Hepatocyte (in vitro differentiated cells): ENCODE data around the gene AAR2. TPM values are rescaled to one million over a fixed set of nuclear protein-coding genes. Genes with fewer than 3 reads are reported as not detected.

Experiments used
- DNase-seq: peaks from one replicate; pipeline ENCODE4 v3.0.0-alpha.2; 2016; ENCODE audit warnings: low spot score
- H2AFZ ChIP-seq: fragments of 200-600 bp; sonication (generic); 2 replicates; pipeline ENCODE4 v1.6.0; 2016; ENCODE audit warnings: antibody characterized with exemption, mild to moderate bottlenecking
- H3K27ac ChIP-seq: fragments of 200-600 bp; sonication (generic); 2 replicates; pipeline ENCODE4 v1.5.1; 2016; ENCODE audit warnings: mild to moderate bottlenecking
- H3K27me3 ChIP-seq: fragments of 200-600 bp; sonication (generic); 2 replicates; pipeline ENCODE4 v1.6.1; 2016
- H3K36me3 ChIP-seq: fragments of 200-600 bp; sonication (generic); replicated peaks from 2 replicates; pipeline ENCODE4 v1.5.1; 2016; ENCODE audit warnings: low read depth; ENCODE audit not compliant: insufficient read depth
- H3K4me1 ChIP-seq: fragments of 200-600 bp; sonication (generic); 2 replicates; pipeline ENCODE4 v1.5.1; 2016; ENCODE audit warnings: mild to moderate bottlenecking, moderate library complexity; ENCODE audit not compliant: insufficient read depth
- H3K4me2 ChIP-seq: fragments of 200-600 bp; sonication (generic); 2 replicates; pipeline ENCODE4 v1.6.0; 2016
- H3K4me3 ChIP-seq: fragments of 200-600 bp; sonication (generic); 2 replicates; pipeline ENCODE4 v1.5.1; 2016; ENCODE audit warnings: mild to moderate bottlenecking
- H3K79me2 ChIP-seq: fragments of 200-600 bp; sonication (generic); 2 replicates; pipeline ENCODE4 v1.6.0; 2017; ENCODE audit warnings: mild to moderate bottlenecking
- H3K9me2 ChIP-seq: fragments of 200-600 bp; sonication (generic); replicated peaks from 2 replicates; pipeline ENCODE4 v1.6.0; 2017; ENCODE audit warnings: mild to moderate bottlenecking; ENCODE audit not compliant: insufficient read depth
- H3K9me3 ChIP-seq: fragments of 200-600 bp; sonication (generic); 2 replicates; pipeline ENCODE4 v1.5.1; 2016; ENCODE audit warnings: low read depth, mild to moderate bottlenecking
- H4K20me1 ChIP-seq: fragments of 200-600 bp; sonication (generic); 2 replicates; pipeline ENCODE4 v1.6.0; 2016; ENCODE audit warnings: mild to moderate bottlenecking; ENCODE audit not compliant: insufficient read depth, poor library complexity, severe bottlenecking
- EZH2 ChIP-seq: fragments of 200-600 bp; sonication (generic); IDR thresholded peaks from 2 replicates; pipeline ENCODE4 v1.6.1; 2016; ENCODE audit warnings: antibody characterized with exemption, mild to moderate bottlenecking, borderline replicate concordance
- EZH2phosphoT487 ChIP-seq: fragments of 200-600 bp; sonication (generic); IDR thresholded peaks from one replicate; pipeline ENCODE4 v1.6.1; 2018; ENCODE audit warnings: antibody characterized with exemption, mild to moderate bottlenecking, low read depth, moderate library complexity; ENCODE audit not compliant: unreplicated experiment, severe bottlenecking
- WGBS: methylation state at CpG from one replicate; pipeline ENCODE4 v1.1.6; 2016; ENCODE audit warnings: low lambda C conversion rate; ENCODE audit errors: missing lambda C conversion rate; 5-methylcytosine and 5-hydroxymethylcytosine counted together
- polyA plus RNA-seq: library from polyadenylated mRNA; unstranded; fragments of >200 nt; fragmentation: Nextera tagmentation; extraction: Ambion mirVana; gene quantifications from 2 replicates; pipeline ENCODE4 v1.2.1, GENCODE V29; 2016
- total RNA-seq: library from RNA; depleted of rRNA; stranded (reverse); fragments of >200 nt; gene quantifications from 2 replicates; pipeline ENCODE4 v1.2.3, GENCODE V29; 2014
- TF ChIP-seq, protein P1 (sequence below): fragments of 200-600 bp; sonication (generic); IDR thresholded peaks from 2 replicates; pipeline ENCODE4 v1.5.1; 2016; ENCODE audit warnings: antibody characterized with exemption, mild to moderate bottlenecking; ENCODE audit not compliant: poor library complexity

AAR2 gene
- total and polyA plus RNA-seq, 2 experiments from 2014 or later: 26.7 to 36.7 TPM

DNA sequence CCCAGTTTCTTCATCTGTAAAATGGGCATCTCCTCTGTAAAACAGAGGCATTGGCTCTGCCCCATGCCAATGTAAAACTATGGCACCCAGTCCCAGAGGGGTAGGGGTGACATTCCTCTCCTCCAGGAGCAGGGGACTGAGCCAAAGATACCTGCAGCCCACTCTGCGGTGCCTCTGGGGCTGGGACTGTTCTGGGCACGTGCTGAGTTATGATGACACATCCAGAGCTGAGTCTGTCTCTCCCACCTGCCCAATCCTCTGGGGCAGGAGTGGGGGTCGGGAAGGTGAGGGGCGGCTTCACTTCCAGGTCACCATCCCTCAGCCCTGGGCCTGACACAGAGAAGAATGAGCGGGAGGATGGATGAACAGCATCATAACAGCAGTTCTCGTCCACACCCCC is 29.9 kb downstream of the AAR2 start:
- Histone ChIP-seq H3K79me2 (no peaks in the 10 kb centered on the region), H3K9me2 (no peaks in the 10 kb centered on the region), H3K9me3 (no peaks in the 10 kb centered on the region), H3K4me3 (no peak overlapping the region), H3K36me3 (no peaks in the 10 kb centered on the region), H4K20me1 (no peaks in the 10 kb centered on the region), H2AFZ (no peak overlapping the region), H3K27me3 (no peaks in the 10 kb centered on the region), H3K27ac (no peak overlapping the region), H3K4me1 (no peaks in the 10 kb centered on the region), H3K4me2 (no peak overlapping the region)
- no peak for DNase-seq
- 94% methylated on average over 6 of the region's 6 CpGs for WGBS
- TF ChIP-seq, protein P1, sequence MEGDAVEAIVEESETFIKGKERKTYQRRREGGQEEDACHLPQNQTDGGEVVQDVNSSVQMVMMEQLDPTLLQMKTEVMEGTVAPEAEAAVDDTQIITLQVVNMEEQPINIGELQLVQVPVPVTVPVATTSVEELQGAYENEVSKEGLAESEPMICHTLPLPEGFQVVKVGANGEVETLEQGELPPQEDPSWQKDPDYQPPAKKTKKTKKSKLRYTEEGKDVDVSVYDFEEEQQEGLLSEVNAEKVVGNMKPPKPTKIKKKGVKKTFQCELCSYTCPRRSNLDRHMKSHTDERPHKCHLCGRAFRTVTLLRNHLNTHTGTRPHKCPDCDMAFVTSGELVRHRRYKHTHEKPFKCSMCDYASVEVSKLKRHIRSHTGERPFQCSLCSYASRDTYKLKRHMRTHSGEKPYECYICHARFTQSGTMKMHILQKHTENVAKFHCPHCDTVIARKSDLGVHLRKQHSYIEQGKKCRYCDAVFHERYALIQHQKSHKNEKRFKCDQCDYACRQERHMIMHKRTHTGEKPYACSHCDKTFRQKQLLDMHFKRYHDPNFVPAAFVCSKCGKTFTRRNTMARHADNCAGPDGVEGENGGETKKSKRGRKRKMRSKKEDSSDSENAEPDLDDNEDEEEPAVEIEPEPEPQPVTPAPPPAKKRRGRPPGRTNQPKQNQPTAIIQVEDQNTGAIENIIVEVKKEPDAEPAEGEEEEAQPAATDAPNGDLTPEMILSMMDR: no peak
- no peak for TF ChIP-seq EZH2
- no peak for TF ChIP-seq EZH2phosphoT487

DNA sequence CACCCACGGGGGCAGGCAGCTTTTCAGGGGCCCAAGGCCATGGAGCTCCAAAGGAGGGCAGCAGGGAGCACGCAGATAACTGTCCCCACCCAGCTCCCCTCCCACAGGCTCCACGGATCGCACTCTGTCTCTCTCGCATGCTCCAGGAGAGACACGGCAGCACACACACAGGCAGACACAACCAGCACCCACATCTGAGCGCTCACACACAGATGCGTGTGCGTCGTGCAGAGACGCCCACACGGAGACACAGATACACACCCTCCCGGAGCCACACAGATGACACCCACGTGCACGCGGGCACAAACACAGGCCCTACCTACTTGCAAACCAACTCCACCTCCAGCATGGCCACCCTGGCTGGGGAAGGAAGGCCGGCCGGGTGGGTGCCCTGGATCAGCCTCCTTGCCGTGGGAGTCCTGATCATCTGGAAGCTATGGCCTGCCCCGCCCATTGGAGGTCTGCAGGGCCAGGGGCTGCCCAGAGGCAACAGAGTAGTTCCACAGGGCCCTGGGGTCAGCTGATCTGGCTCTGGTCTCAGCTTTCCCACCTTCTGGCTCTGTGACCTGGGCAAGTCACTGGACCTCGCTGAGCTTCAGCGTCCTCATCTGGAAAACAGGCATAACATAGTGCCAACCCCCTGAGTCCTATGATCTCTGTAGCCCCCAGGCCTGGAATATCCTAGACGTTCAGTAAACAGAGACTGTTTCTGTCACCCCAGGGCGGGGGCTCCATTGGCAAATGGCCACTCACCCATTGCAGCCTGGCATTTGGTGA is 31.5 kb downstream of the AAR2 start:
- WGBS: 85% methylated on average over 24 of the region's 24 CpGs

GRCh38 chr20:36268440-36269342 is 32.4 kb downstream of the AAR2 start:
- Histone ChIP-seq H3K4me1 (no peaks in the 10 kb centered on the region), H3K36me3 (no peaks in the 10 kb centered on the region), H3K4me2 (no peak overlapping the region), H3K27me3 (no peaks in the 10 kb centered on the region), H3K4me3 (no peak overlapping the region), H2AFZ (no peak overlapping the region), H3K9me3 (no peaks in the 10 kb centered on the region), H4K20me1 (no peaks in the 10 kb centered on the region), H3K27ac (no peak overlapping the region), H3K9me2 (no peaks in the 10 kb centered on the region), H3K79me2 (no peaks in the 10 kb centered on the region)
- 72% methylated on average over 8 of the region's 10 CpGs for WGBS
- no peak for DNase-seq
- TF ChIP-seq EZH2phosphoT487: no peak
- TF ChIP-seq EZH2: no peak
- TF ChIP-seq, protein P1: no peak

More for the DNA sequence above, 31.5 kb downstream of the AAR2 start:
- Histone ChIP-seq H3K4me2 (no peak overlapping the region), H2AFZ (no peak overlapping the region), H3K9me3 (no peaks in the 10 kb centered on the region), H3K27me3 (no peaks in the 10 kb centered on the region), H3K4me1 (no peaks in the 10 kb centered on the region), H4K20me1 (no peaks in the 10 kb centered on the region), H3K79me2 (no peaks in the 10 kb centered on the region), H3K9me2 (no peaks in the 10 kb centered on the region), H3K4me3 (no peak overlapping the region), H3K36me3 (no peaks in the 10 kb centered on the region), H3K27ac (no peak overlapping the region)
- no peak for TF ChIP-seq EZH2phosphoT487
- TF ChIP-seq, protein P1: no peak
- no peak for TF ChIP-seq EZH2
- DNase-seq: no peak
